GM19328 (cell line): ENCODE measurements around the gene LRRC36.

ENCODE experiments used
- ATAC-seq: cut with Tn5 transposase; IDR thresholded peaks from one replicate; pipeline ENCODE4 v1.9.1; 2021; ENCODE audit warnings: mild to moderate bottlenecking, moderate library complexity; ENCODE audit not compliant: unreplicated experiment

Gene LRRC36

DNA sequence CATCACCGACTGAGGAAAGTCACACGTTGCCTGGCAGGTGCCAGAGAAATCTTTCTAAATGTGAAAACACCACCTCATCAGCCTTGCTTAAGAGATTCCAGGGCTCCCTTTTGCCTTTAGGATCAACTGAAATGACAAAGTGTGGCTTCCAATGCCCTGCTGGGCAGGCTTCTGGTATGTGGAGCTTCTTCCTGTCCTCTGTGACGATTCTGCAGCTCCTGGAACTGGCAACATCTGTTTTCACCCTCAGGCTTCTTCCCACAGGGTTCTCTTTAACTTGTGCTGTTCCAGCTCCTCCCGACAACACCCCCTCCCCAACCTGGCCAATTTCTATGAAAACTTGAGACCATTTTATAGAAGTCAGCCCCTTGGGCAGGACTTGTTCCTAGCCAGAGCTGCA, 94.4 kb downstream of the LRRC36 start:
- ATAC-seq = no peak

DNA sequence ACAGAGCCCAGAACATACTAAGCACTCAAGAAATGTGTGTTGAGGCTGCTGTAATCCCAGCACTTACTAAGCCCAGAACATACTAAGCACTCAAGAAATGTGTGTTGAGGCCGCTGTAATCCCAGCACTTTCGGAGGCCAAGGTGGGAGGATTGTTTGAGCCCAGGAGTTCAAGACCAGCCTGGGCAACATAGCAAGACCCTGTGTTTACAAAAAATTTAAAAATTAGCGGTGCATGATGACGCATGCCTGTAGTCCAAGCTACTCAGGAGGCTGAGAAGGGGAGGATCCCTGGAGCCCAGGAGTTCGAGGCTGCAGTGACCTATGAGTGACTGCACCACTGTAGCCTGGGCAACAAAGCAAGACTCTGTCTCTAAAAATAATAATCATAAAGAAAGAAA, 96.4 kb downstream of the LRRC36 start:
- no peak for ATAC-seq

DNA sequence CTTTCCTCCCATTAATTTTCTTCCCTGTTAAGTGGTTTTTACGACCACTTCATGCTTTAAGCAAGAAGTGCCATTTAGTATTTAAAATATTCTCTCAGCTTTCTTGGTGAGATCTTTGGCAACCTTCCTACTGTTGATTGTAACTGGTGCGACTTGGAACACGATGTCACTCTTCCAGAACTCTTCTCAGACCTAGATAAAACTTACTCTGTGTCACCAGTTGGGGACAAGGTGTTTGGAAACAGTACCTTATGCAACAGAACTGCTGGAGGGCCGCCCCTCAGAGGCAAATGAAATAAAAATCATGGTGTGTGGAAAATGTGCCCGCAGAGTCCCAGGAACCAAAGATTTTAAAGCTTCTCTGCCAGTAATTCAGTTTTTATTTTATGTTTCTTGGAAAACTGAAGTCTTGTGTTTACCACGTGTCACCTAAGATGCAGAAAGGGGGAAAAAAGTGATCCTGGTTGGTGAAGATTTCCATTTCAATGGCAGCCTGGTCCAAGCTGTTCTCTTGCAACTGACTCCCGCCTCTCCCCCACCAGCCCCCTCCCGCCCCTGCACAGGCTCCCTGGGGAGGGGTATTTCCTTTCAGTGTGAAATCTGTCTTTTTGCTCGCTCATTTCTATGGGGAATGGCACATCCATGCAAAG, 97.1 kb downstream of the LRRC36 start:
- no peak for ATAC-seq

DNA sequence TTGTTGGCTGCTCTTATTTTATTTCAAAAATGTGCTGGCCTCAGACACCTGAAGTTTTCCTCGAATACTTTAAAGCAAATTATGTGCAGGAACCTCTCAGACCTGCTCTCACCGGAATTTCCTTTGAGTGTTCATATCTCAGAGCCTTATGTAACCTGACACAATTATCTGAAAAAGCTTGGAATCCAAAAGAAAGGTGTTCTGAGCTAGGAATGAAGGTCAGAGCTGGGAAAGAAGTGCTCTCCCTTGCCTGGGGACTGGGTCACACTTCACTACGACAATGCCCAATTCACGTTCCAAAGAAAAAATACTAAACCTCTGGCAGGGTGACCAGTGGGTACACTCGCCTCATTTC, 97.6 kb downstream of the LRRC36 start:
- no peak for ATAC-seq

DNA sequence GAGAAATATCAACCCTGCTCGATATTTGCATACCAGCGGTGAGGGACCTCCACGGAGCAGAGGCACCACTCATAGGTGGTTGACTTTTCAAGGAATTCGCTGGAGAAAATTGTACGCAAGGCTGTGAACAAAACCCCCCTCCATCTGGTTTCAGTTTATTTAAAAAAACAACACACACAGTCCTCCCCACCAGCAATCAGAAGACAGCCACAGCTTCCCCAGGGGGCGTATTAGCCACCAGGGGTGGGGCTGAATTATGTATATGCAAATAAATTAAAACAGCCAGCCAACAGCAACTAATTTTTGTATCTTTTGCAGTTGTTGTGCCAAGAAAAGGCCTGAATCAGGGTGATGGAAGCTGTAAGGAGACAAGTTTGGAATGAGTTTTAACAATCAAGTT, 98.4 kb downstream of the LRRC36 start:
- ATAC-seq = no peak

DNA sequence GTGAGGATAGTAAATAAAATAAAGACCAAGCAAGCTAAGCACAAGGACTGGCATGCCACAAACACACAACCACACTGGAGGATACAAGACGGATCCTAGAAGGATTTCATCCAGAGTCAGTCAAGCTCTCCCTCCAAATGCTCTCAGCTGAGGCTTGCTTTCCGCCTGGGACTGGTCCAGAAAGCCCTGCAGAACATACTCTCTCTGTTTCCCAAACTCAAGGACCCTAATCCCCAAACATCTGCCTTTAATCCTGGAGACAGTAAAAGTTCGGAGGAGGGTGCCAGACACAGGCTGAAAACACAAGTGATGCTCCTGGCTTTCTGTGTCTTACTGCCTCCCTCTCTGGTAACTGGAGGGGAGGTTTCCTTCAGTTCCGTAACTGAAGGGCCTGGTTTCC, 99.0 kb downstream of the LRRC36 start:
- no peak for ATAC-seq

DNA sequence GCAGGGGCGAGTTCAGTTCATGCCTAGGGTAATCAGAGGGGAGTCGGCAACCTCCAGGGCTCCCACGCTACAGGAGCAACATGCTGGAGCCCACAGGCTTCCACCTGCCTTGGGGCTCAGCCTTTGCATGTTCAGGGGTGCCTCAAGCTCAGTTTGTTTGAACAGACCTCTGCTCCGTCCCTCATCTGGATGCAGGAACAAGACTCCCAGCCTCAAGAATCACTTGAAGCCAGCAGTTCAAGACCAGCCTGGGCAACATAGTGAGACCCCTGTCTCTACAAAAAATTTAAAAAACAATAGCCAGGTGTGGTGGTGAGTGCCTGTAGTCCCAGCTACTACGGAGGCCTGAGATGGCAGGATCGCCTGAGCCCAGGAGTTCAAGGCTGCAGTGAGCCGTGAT, 99.4 kb downstream of the LRRC36 start:
- no peak for ATAC-seq

DNA sequence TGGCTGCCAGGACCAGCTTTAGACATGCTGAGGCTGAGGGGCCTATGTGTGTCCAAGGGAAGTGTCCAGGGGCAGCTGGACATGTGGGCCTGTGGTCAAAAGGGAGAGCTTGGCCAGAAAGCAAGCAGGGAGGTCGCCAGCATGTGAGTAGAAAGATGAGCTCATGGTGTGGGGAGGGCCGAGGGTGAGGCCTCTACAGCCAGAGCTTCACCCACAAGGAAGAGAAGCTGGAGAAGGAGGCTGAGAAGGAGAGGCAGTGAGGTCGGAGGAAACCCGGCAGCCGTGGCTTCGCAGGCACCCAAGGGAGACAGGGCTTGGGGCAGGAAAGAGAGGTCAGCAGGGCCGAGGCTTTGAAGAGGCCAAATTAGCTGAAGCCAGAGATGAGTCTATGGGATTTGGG, 100.3 kb downstream of the LRRC36 start:
- no peak for ATAC-seq

DNA sequence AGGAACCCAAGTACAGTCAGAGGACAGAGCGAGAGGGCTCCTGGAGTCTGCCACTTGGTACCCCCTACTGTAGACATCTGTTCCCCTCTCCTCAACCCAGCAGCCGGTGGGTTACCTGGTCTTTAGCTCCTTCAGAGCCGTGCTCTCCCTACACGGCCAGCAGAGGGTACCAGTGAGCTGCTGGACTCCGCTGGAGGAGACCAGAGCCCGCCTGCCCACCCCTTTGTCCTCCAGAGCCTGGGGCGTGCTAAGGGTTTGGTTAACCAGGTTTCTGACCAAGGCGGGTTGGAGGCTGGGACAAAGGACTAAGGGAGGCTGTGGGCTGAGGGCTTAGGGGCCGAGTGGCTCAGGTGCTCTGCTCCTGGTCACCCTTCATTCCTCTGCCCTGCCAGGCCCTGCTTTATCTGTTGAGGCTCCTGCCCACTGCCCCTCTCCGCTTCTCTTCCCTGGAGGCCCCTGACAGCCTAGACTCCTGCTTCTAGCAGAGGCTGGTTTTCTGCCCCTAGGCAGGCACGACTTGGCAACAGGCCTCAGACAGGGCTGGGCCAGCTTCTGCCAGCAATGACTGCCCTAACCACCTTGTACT, 101.6 kb downstream of the LRRC36 start:
- ATAC-seq = no peak

DNA sequence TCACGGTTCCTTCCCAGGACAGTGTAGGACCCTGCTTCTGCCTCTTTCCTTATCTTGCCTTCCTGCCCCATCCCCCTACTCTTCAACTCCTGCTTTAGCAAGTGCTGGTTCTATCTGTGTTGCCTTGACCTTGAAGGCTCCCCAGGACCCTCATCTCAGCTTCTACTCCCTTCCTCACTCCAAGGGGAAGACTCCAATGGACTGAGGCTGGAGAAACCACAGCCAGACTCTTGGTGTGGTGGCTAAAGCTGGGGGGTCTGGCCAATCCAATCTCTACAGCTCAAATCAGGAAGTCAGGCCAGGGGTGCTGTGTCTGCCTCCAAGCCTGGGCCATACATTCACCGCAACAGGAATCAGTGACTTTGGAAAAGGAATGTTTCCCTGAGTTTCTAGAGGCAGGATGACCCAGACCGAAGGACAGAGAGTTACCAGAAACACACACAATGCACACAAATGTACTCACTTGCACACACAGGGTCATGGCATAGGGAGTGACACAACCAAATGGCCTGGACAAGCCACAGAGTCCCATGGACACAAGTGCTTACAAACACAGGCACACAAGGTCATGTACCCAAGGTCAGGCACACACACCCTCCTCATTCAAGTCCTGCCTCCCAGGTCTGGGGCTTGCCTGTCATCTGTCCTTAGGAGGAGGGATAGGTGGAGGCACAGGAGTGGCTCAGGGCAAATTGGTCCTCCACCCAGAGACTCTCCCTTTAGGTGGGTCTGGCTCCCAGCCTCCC, 102.6 kb downstream of the LRRC36 start:
- no peak for ATAC-seq

DNA sequence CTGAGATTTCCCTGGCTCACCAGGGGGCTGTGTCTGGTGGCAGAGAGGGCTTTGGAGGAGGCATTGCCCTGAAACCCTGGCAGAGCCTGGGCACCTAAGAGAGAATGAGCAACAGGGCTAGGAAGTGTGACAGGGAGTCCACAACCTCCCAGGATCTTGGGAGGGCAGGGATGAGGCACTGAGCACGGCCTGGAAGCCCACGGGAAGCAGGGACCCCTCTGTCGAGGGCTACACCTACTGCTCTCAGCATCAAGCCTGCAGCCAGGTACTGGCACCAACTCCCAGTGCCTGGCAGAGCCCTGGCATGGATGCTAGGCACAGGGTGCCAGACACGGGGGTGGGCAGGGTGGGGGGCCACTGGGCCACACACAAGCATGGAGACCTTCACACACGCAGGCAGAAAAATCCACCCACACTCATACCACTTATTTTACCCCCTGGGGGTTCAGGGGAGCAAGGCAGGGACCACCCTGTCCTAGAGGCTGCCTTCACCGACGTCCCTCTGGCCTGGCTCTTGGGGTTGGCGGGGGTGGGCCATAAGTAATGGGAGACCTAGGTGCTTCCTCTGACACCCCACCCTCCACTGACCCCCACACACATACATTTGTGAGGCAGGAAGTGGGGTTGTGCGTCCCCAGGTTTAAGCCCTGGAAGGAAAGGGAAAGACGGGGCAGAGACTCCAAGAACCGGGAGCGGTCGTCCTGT, 103.3 kb downstream of the LRRC36 start:
- ATAC-seq = no peak

DNA sequence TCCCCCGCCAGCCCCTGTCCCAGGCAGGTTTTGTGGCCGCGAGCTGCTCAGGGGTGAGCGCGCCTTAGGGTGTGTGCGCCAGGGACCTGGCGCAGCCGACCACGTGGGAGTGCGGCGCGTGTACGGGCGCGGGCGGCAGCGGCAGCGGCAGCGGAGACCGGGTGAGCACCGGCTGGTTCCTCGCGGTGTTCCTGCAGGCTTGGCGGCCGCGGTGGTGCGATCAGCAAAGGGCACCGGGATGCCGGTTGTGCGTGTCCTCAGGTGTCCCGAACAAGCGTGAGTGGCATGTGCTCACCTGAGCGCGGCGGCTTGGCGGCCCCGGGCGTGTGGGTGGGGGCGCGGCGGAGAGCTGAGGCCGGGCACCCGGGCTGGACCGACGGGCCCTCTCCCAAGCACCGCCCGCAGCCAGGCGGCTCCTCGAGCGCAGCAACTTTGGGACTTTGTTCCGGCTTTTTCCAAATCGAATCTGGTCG, 103.9 kb downstream of the LRRC36 start:
- no peak for ATAC-seq

DNA sequence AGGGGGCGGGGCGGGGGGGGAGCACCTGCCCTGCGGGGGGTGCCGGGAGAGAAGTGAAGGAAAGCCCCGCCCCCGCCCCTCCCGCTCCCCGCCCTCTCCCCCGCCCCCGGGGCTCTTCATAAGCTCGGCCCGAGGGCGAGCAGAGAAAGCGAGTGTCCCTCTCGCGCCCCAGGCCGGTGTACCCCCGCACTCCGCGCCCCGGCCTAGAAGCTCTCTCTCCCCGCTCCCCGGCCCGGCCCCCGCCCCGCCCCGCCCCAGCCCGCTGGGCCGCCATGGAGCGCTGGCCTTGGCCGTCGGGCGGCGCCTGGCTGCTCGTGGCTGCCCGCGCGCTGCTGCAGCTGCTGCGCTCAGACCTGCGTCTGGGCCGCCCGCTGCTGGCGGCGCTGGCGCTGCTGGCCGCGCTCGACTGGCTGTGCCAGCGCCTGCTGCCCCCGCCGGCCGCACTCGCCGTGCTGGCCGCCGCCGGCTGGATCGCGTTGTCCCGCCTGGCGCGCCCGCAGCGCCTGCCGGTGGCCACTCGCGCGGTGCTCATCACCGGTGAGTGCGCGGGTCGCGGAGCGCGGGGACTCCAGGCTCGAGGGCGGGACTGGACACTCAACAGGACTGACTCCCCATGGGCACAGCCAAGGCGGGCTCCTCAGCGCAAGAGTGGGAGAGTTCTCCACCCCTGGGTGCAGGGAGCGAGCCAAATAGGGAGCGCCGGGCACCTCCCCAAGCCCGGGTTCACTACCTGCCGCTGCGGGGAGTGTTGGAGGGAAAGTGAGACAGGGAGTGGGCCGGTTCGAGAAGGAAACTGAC, 104.6 kb downstream of the LRRC36 start, which contains the start of gene HSD11B2:
TSS of gene HSD11B2 (plus strand) at position 145 of the 798 bp plus-strand sequence. CDS start at position 273, 128 bp downstream.
- ATAC-seq = no peak

DNA sequence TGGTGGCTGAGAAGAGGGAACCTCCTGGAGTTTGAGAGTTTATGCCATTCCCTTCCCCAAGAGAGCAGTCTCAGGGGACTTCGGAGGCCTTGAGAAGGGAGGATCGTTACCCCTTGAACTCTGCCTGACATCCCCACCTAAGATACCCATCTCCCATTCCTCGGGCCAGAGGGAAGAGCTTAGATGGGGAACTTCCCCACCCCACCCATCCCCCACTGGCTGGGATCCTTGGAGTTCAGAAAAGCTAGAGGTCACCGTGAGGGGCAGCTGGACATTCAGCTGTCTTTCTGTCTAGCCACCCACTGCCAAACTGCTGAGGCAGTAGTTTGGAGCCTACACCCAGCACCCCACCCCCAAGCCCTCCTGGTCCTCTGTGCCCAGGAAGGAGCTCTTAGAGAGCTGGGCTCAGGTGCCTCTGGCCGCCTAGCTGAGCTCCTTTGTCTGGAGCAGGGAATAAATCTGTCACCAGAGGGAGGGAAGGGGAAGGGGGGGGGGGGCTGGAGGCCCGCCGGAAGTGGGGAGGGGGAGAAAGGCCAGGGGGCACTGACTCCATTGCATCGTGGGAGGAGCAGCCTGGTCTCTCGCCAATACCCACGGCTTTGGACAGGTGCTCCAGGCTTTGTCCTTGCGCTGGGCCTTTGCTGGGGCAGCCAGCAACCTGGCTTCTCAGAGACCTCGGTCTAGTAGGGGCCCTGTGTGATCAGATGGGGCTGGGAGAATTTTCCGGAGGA, 105.3 kb downstream of the LRRC36 start:
- no peak for ATAC-seq

DNA sequence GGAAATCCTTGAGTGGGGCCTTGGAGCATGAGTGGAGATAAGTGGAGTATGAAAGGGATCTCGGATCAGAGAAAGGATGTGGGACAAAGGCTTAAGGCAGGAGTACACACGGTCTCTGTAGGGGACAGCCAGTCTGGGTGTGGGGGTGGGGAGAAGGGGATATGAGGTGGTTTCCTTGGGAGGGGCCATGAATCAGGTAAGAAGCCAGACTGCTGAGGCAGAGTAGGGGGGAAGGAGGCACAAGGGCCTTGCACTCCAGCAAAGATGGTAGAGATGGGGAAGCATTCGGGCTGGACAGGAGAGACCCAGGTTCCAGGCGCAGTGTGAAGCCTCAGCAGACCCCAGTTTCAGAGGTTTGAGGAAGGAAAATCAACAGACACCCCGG, 105.9 kb downstream of the LRRC36 start:
- no peak for ATAC-seq

DNA sequence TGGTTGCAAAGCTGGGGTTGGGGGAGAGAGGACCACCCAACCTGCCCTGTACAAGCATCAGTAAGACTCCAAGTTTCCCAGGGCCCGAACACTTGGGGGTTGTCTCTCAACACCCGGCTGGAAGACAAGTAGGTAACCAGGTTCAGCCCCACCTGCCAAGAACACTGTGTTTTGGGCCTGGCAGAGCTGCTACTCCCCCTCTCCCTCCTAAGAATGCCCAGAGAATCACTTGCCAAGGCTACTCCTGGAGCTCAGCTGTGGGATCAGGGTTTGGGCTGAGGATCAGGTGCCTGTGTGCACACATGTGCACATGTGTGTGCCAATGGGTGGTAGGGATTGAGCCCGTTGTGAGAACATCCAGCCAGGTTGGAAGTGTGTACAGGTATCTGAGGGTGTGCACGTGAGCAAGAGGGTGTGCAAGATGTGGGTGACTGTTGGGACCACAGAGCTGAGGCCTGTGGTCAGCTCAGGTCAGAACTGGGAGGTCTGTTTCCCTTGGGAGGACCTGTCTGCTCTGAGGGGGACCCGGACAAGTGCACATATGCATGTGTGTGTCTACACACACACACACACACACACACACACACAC, 106.6 kb downstream of the LRRC36 start:
- no peak for ATAC-seq
